GM23248 (cell line): ENCODE results near the gene RIPK3. TPM values are rescaled to one million over a fixed set of nuclear protein-coding genes. Genes with fewer than 3 reads are reported as not detected.

Source experiments
- DNase-seq: peaks from one replicate; pipeline ENCODE4 v3.0.0-alpha.2; 2015
- H2AFZ ChIP-seq: fragments of 200-600 bp; sonication (generic); 2 replicates; pipeline ENCODE4 v1.6.1; 2016; ENCODE audit warnings: antibody characterized with exemption
- H3F3A ChIP-seq: fragments of 200-600 bp; sonication (generic); 2 replicates; pipeline ENCODE4 v1.6.1; 2016; ENCODE audit warnings: mild to moderate bottlenecking, antibody characterized with exemption, mixed run types; ENCODE audit not compliant: insufficient read depth
- H3K27ac ChIP-seq: fragments of 200-600 bp; sonication (generic); 2 replicates; pipeline ENCODE4 v1.5.1; 2016; ENCODE audit warnings: mild to moderate bottlenecking
- H3K27me3 ChIP-seq: fragments of 200-600 bp; sonication (generic); replicated peaks from 2 replicates; pipeline ENCODE4 v1.6.1; 2016; ENCODE audit warnings: mild to moderate bottlenecking; ENCODE audit not compliant: insufficient read depth
- H3K36me3 ChIP-seq: fragments of 200-600 bp; sonication (generic); 2 replicates; pipeline ENCODE4 v1.6.1; 2016; ENCODE audit warnings: low read depth, mild to moderate bottlenecking
- H3K4me1 ChIP-seq: fragments of 200-600 bp; sonication (generic); 2 replicates; pipeline ENCODE4 v1.6.1; 2016; ENCODE audit warnings: mild to moderate bottlenecking; ENCODE audit not compliant: insufficient read depth
- H3K4me2 ChIP-seq: fragments of 200-600 bp; sonication (generic); one replicate; pipeline ENCODE4 v1.6.1; 2016; ENCODE audit warnings: mild to moderate bottlenecking; ENCODE audit not compliant: unreplicated experiment
- H3K4me3 ChIP-seq: fragments of 200-600 bp; sonication (generic); 2 replicates; pipeline ENCODE4 v1.5.1; 2016; ENCODE audit warnings: mild to moderate bottlenecking
- H3K79me2 ChIP-seq: fragments of 200-600 bp; sonication (generic); 2 replicates; pipeline ENCODE4 v1.6.1; 2016; ENCODE audit warnings: mild to moderate bottlenecking; ENCODE audit not compliant: insufficient read depth
- H3K9ac ChIP-seq: fragments of 200-600 bp; sonication (generic); 2 replicates; pipeline ENCODE4 v1.6.1; 2016; ENCODE audit warnings: mild to moderate bottlenecking
- H3K9me2 ChIP-seq: fragments of 200-600 bp; sonication (generic); 2 replicates; pipeline ENCODE4 v1.6.1; 2016; ENCODE audit warnings: mixed run types, mild to moderate bottlenecking, moderate library complexity; ENCODE audit not compliant: insufficient read depth
- H3K9me3 ChIP-seq: fragments of 200-600 bp; sonication (generic); one replicate; pipeline ENCODE4 v1.6.1; 2017; ENCODE audit warnings: low read depth
- H4K20me1 ChIP-seq: fragments of 200-600 bp; sonication (generic); 2 replicates; pipeline ENCODE4 v1.6.0; 2016; ENCODE audit not compliant: insufficient read depth
- EZH2 ChIP-seq: fragments of 200-600 bp; sonication (generic); IDR thresholded peaks from 2 replicates; pipeline ENCODE4 v1.6.1; 2018; ENCODE audit warnings: antibody characterized with exemption, mild to moderate bottlenecking; ENCODE audit not compliant: insufficient read depth, poor library complexity, severe bottlenecking
- EZH2phosphoT487 ChIP-seq: fragments of 200-600 bp; sonication (generic); IDR thresholded peaks from 2 replicates; pipeline ENCODE4 v1.6.1; 2018; ENCODE audit warnings: antibody characterized with exemption, moderate library complexity, mild to moderate bottlenecking, low read depth; ENCODE audit not compliant: insufficient read depth
- WGBS, 2 experiments: methylation state at CpG; one replicate each; pipeline ENCODE4 v1.1.6; 2015 to 2017; ENCODE audit warnings: low lambda C conversion rate in 2 of 2, low coverage in 1 of 2; ENCODE audit errors: missing lambda C conversion rate in 2 of 2; 5-methylcytosine and 5-hydroxymethylcytosine counted together
- in situ Hi-C: fragments of 300-500 bp; cut with MboI; formaldehyde crosslinking; loops from 2 replicates; pipeline ENCODE4 v1.15.0; 2020
- polyA plus RNA-seq: library from polyadenylated mRNA; unstranded; fragments of >200 nt; fragmentation: Nextera tagmentation; extraction: Ambion mirVana; gene quantifications from 2 replicates; pipeline ENCODE4 v1.2.1, GENCODE V29; 2016
- total RNA-seq: library from RNA; depleted of rRNA; stranded (reverse); fragments of >200 nt; shearing (Covaris generic); gene quantifications from 2 replicates; pipeline ENCODE4 v1.2.3, GENCODE V29; 2014

Gene RIPK3
- total and polyA plus RNA-seq, 2 experiments from 2014 or later = 2.2 to 5.1 TPM

- 89 to 90% methylated on average over 11 of the region's 11 CpGs for WGBS, 2 experiments
- H3K79me2 ChIP-seq = no peaks in the 10 kb centered on the region
- no peak overlapping the region for H3K9ac ChIP-seq
- TF ChIP-seq EZH2phosphoT487 = no peak
- TF ChIP-seq EZH2 = no peak
- H2AFZ ChIP-seq = no peak overlapping the region
- in situ Hi-C loops = loop anchor here (10.0 kb wide), 1 partner anchor 47 kb away; the partner anchor contains the start of gene TINF2
- H3K27ac ChIP-seq = no peak overlapping the region
- DNase-seq = no peak
- H3K9me2 ChIP-seq = no peaks in the 10 kb centered on the region
- no peak overlapping the region for H3K4me3 ChIP-seq
- H3K9me3 ChIP-seq = no peaks in the 10 kb centered on the region
- peaks cover 2% of the 10 kb centered on the region; the same call in 1 of the 2 replicates for H3K36me3 ChIP-seq
- H3K4me1 ChIP-seq = peaks cover 5% of the 10 kb centered on the region
- H3K4me2 ChIP-seq = no peak overlapping the region
- H3F3A ChIP-seq = peaks cover 4% of the 10 kb centered on the region; the same call in 1 of the 2 replicates
- H3K27me3 ChIP-seq = no peaks in the 10 kb centered on the region
- H4K20me1 ChIP-seq = no peaks in the 10 kb centered on the region
These were observed 47.5 kb downstream of the RIPK3 start for GRCh38 chr14:24292118-24292807.

- H2AFZ ChIP-seq = no peak overlapping the region
- no peak overlapping the region for H3K4me2 ChIP-seq
- no peak for DNase-seq
- no peak overlapping the region for H3K9ac ChIP-seq
- H3K4me1 ChIP-seq = peaks cover 3% of the 10 kb centered on the region
- peaks cover 2% of the 10 kb centered on the region; the same call in 1 of the 2 replicates for H3K36me3 ChIP-seq
- no peaks in the 10 kb centered on the region for H3K79me2 ChIP-seq
- in situ Hi-C loops = loop anchor here (10.0 kb wide), 1 partner anchor 47 kb away; the partner anchor contains the start of gene TINF2
- no peaks in the 10 kb centered on the region for H3K9me3 ChIP-seq
- no peak overlapping the region for H3K4me3 ChIP-seq
- H3F3A ChIP-seq = no peaks in the 10 kb centered on the region
- no peak overlapping the region for H3K27ac ChIP-seq
- no peak for TF ChIP-seq EZH2
- no peak for TF ChIP-seq EZH2phosphoT487
- WGBS, 2 experiments = 69 to 79% methylated on average over 3 of the region's 3 CpGs
- no peaks in the 10 kb centered on the region for H4K20me1 ChIP-seq
- H3K9me2 ChIP-seq = no peaks in the 10 kb centered on the region
- no peaks in the 10 kb centered on the region for H3K27me3 ChIP-seq
These were observed 48.2 kb downstream of the RIPK3 start for GRCh38 chr14:24291446-24292117.

GRCh38 chr14:24290746-24291145 is 49.0 kb downstream of the RIPK3 start:
- in situ Hi-C loops = loop anchor here (10.0 kb wide), 1 partner anchor 46 kb away; the partner anchor contains the start of gene TINF2
- Histone ChIP-seq H3K4me2 (no peak overlapping the region), H3K27ac (no peak overlapping the region), H3K9me2 (no peaks in the 10 kb centered on the region), H2AFZ (no peak overlapping the region), H3F3A (no peaks in the 10 kb centered on the region), H4K20me1 (no peaks in the 10 kb centered on the region), H3K9ac (no peak overlapping the region), H3K4me1 (no peaks in the 10 kb centered on the region), H3K9me3 (no peaks in the 10 kb centered on the region), H3K36me3 (peaks cover 2% of the 10 kb centered on the region; the same call in 1 of the 2 replicates), H3K4me3 (no peak overlapping the region), H3K79me2 (no peaks in the 10 kb centered on the region), H3K27me3 (no peaks in the 10 kb centered on the region)
- WGBS, 2 experiments = 85% methylated on average over 9 of the region's 9 CpGs
- DNase-seq = no peak
- TF ChIP-seq EZH2phosphoT487 (no peak), EZH2 (no peak)

- H3K79me2 ChIP-seq = no peaks in the 10 kb centered on the region
- WGBS, 2 experiments = 76 to 80% methylated on average over 6 of the region's 6 CpGs
- no peaks in the 10 kb centered on the region for H3K9me2 ChIP-seq
- no peaks in the 10 kb centered on the region for H3F3A ChIP-seq
- no peak for DNase-seq
- no peaks in the 10 kb centered on the region for H4K20me1 ChIP-seq
- H3K9me3 ChIP-seq = no peaks in the 10 kb centered on the region
- no peaks in the 10 kb centered on the region; the same call in 1 of the 2 replicates for H3K36me3 ChIP-seq
- TF ChIP-seq EZH2 (no peak), EZH2phosphoT487 (no peak)
- in situ Hi-C loops = loop anchor here (10.0 kb wide), 1 partner anchor 45 kb away; the partner anchor contains the start of gene TINF2
- H3K27ac ChIP-seq = no peak overlapping the region
- no peaks in the 10 kb centered on the region for H3K4me1 ChIP-seq
- no peak overlapping the region for H2AFZ ChIP-seq
- H3K27me3 ChIP-seq = no peaks in the 10 kb centered on the region
- H3K4me3 ChIP-seq = no peak overlapping the region
- H3K9ac ChIP-seq = no peak overlapping the region
- no peak overlapping the region for H3K4me2 ChIP-seq
These were observed 50.0 kb downstream of the RIPK3 start for GRCh38 chr14:24289649-24290280.
